GM12801 (cell line): Measurements from ENCODE around the gene PHGDH.

Experiments used
- TF ChIP-seq, protein P1 (sequence below): IDR thresholded peaks from one replicate; pipeline ENCODE4 v1.5.1; 2011; ENCODE audit warnings: control low read depth; ENCODE audit not compliant: insufficient read length; ENCODE audit errors: extremely low read depth

PHGDH gene

DNA sequence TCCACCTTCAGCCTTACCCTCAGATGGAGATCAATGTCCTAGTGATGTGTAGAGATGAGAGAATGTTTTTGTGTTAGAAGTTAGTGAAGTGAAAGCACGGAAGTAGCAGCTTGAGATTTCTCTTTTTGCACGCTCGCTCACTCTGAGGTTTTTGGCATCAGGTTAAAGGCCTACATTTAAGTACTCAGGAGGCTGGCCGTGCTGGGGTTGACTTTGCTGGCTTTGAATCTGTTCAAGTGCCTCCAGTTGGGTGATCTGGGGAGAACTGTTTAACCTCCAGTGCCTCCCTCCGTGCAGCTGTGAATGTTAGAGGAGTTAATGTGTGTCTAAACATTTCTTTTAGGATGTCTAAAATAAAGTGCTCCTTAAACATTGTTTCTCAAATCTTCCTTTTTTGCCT is 13.9 kb downstream of the PHGDH start:
- TF ChIP-seq, protein P1, sequence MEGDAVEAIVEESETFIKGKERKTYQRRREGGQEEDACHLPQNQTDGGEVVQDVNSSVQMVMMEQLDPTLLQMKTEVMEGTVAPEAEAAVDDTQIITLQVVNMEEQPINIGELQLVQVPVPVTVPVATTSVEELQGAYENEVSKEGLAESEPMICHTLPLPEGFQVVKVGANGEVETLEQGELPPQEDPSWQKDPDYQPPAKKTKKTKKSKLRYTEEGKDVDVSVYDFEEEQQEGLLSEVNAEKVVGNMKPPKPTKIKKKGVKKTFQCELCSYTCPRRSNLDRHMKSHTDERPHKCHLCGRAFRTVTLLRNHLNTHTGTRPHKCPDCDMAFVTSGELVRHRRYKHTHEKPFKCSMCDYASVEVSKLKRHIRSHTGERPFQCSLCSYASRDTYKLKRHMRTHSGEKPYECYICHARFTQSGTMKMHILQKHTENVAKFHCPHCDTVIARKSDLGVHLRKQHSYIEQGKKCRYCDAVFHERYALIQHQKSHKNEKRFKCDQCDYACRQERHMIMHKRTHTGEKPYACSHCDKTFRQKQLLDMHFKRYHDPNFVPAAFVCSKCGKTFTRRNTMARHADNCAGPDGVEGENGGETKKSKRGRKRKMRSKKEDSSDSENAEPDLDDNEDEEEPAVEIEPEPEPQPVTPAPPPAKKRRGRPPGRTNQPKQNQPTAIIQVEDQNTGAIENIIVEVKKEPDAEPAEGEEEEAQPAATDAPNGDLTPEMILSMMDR = no peak

DNA sequence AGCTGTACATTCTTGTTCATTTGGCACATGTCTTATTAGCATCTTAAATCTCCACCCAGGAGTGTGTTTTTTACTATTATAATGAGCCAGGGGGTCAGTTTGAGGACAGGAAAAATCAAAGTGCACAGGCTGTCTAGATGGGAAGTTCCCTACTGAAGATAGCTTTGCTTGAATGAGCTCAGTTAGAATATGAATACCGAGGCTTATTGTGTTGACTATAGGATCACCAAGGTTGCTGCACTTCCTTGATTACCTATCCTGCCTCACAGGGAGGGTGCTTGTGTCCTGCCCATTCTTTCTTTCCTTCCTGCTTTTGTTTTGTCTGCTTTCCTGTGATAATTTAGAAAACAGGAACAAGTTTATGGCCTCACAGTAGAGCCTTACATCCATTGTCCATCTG is 16.3 kb downstream of the PHGDH start:
- TF ChIP-seq, protein P1 = no peak

DNA sequence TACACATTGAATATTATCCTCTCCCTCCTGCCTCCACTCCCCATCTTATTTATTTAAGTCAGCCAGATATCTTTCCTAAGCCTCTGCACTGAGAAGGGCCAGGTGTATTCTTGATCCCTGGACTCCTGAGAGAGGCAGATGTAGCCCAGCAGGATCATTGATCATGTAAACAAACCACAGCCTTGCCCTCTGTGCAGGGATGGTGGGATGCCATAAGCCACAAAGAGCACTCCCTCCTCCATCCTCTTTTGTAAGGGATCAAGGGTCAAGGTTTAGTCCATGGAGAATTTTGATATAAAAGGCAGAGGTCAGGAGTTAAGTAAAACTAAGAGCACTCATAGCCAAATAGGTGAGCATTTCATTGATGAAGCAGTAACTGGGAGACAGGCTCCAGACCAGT is 17.3 kb downstream of the PHGDH start:
- TF ChIP-seq, protein P1 = no peak

DNA sequence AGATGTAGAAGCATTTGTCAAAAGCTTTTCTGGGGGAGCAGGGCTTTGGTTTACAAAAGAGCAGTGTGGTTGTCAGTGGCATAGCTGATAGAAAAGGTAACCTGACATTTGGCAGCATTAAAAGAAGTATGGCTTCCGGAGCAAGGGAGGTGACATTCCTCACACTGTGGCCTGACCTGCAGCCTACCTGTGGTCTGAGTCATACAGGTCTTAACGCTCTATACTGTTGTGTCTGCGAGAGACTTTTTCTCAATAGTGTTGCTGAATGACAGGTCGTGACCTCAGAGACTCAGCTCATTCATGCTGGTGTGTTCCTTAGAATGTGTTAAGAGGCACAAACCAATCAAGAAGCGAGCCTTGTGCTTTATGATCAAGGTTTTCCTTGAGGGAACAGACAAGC is 19.3 kb downstream of the PHGDH start:
- TF ChIP-seq, protein P1 = no peak

DNA sequence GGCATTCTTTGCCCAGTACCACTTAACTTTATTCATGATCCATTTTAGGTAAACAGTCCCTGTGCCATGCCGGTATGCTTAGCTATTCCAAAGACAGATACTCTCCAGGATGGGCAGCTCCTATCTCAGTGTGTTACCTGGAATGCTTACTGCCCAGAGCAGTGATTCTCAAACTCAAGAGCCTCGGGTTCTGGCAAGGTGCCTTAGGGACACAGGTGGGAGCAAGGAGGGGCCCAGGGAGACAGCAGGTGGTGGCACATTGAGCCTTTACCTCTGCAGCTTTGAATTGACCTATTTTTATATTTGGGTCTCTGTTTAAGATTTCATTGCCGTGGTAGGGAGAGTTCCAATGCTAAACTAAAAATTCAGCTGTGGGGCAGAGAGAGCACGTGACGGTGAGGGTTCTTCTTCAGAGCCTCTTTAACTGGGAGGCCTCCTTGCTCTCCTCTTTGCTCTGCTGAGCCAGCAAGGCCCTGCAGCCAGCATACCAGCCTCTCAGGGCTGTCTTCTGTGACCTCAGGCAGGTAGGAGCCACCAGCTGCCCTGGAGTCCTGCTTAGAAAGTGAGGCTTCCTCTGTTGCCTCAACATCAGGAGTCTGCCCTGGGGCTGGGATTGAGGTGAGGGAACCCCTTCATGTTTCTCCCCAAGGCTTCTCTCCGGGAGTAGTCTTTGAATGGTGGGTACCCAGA is 20.2 kb downstream of the PHGDH start:
- TF ChIP-seq, protein P1 = no peak

DNA sequence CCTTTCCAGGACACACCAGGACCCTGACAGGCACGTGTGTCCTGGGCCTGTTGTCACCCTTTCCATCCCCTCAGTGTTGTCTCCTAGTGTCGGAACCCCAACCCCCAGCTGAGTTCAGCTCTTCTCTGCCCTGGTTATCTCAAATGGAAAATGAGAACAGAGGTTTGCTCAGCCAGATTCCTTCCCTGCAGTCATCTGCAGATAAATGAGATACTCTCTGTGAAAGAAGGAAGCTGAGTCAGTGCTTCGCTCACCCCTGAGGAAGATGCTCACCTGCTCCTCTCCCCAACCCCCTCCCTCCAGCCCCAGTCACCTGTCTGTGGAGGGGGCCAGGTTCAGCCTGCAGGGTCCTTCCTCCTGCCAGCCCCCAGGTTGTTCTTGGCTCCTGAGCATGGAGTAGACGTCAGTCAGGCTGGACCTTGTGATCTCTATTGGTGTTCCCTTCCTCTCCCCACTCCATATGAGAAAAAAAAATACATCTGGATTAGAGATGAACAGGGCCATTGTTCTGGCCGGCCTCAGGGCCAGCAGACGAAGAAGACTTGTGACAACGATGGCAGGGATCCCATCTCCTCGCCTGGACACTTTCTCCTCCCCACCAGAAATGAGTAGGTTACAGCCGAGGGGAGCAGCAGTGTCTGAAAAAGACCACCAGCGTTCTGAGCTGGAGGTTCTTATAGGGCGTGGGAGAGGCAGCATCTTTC is 20.9 kb downstream of the PHGDH start:
- TF ChIP-seq, protein P1 = no peak

DNA sequence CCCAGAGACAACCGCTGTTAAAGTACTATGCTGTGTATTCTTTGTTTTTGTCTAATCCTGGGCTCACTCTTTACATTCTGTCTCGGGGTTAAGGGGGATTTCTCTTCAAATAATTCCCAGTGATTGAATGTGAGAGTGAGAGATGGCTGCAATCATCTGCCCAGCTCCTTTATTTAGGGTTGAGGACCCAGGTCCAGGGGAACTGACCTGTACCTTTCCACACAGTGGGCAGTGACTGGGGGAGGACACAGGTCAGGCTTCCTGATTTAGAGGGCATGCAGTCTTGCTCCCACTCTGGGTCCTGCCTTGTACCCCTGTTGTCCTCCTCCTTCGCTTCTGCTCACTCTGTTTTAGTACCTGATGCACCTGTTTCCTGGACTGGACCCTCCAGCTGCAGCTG is 22.0 kb downstream of the PHGDH start:
- TF ChIP-seq, protein P1 = no peak
